ENCODE data around the gene RGPD6.
"Not testable (repeated sequence)": the region's sequence is repeated elsewhere in the genome, so short reads cannot be mapped to it uniquely, and the experiment has no call there.

DNA sequence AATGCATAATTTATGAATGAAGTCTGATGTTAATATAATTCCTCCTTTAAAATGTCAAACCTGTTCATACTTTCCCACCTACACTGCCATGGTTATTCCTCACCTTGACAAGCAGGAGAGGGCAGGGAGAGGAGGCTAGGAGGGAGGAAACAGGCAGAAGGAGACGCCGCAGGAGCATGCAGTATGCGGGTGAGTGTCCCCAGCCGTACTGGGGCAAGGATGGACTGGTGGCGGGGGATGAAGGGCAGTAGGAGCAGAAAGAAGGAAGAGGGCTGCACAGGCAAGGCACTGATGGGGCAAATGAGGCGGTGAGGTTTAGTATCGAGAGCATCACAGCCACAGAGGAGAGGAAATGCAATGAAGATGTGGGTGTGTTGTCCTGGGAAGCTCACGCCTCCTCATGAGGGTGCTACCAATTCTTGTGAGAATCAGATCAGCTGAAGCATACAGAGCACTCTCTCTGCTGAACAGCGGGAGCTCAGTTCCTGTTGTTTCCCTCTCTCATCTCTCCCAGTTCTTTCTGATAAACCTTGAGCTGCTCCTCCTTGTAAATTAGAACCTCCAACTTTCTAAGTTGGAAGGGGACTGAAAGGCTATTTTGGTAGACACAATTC lies 42.4 kb upstream of the RGPD6 start:
- TF ChIP-seq, protein P1, sequence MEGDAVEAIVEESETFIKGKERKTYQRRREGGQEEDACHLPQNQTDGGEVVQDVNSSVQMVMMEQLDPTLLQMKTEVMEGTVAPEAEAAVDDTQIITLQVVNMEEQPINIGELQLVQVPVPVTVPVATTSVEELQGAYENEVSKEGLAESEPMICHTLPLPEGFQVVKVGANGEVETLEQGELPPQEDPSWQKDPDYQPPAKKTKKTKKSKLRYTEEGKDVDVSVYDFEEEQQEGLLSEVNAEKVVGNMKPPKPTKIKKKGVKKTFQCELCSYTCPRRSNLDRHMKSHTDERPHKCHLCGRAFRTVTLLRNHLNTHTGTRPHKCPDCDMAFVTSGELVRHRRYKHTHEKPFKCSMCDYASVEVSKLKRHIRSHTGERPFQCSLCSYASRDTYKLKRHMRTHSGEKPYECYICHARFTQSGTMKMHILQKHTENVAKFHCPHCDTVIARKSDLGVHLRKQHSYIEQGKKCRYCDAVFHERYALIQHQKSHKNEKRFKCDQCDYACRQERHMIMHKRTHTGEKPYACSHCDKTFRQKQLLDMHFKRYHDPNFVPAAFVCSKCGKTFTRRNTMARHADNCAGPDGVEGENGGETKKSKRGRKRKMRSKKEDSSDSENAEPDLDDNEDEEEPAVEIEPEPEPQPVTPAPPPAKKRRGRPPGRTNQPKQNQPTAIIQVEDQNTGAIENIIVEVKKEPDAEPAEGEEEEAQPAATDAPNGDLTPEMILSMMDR (conservative IDR thresholded peaks at IDR 0.05; ENCODE audit: low read length), result not testable (repeated sequence)
- not testable (repeated sequence) for TF ChIP-seq EZH2phosphoT487 (IDR thresholded peaks at IDR 0.05; ENCODE audit: borderline replicate concordance)
